ENCODE results near the gene PHLDB1. TPM values are rescaled to one million over a fixed set of nuclear protein-coding genes. Genes with fewer than 3 reads are reported as not detected.
"Not testable (repeated sequence)": the region's sequence is repeated elsewhere in the genome, so short reads cannot be mapped to it uniquely, and the experiment has no call there.

The PHLDB1 gene
- total RNA-seq, 4 donors from 2014 or later, result 48.7 to 117 (median 77.3) TPM

GRCh38 chr11:118678908-118679307 lies 71.5 kb downstream of the PHLDB1 start:
- H3K36me3 ChIP-seq, H3K9me3 ChIP-seq, H3K27me3 ChIP-seq, H3K27ac ChIP-seq, H3K4me3 ChIP-seq, H3K4me1 ChIP-seq: not testable (repeated sequence)
- WGBS, result 46% methylated on average over 11 of the region's 11 CpGs
- DNase-seq (ENCODE audit: low spot score in 2 of 2), result peak in 1 of 2 donors; percentile 74
- TF ChIP-seq, protein P1, sequence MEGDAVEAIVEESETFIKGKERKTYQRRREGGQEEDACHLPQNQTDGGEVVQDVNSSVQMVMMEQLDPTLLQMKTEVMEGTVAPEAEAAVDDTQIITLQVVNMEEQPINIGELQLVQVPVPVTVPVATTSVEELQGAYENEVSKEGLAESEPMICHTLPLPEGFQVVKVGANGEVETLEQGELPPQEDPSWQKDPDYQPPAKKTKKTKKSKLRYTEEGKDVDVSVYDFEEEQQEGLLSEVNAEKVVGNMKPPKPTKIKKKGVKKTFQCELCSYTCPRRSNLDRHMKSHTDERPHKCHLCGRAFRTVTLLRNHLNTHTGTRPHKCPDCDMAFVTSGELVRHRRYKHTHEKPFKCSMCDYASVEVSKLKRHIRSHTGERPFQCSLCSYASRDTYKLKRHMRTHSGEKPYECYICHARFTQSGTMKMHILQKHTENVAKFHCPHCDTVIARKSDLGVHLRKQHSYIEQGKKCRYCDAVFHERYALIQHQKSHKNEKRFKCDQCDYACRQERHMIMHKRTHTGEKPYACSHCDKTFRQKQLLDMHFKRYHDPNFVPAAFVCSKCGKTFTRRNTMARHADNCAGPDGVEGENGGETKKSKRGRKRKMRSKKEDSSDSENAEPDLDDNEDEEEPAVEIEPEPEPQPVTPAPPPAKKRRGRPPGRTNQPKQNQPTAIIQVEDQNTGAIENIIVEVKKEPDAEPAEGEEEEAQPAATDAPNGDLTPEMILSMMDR (IDR thresholded peaks at IDR 0.05), result peak in 1 of 2 donors; percentile 8

GRCh38 chr11:118679483-118679882 lies 72.1 kb downstream of the PHLDB1 start, which contains the start of gene TREH:
TREH (minus strand) TSS chr11:118679650; CDS start chr11:118679627, 23 bp downstream.
- H3K9me3 ChIP-seq, result no peaks in the 10 kb centered on the region
- TF ChIP-seq, protein P1 (IDR thresholded peaks at IDR 0.05), result no peak
- TF ChIP-seq POLR2AphosphoS5 (IDR thresholded peaks at IDR 0.05) (no peak), EP300 (IDR thresholded peaks at IDR 0.05) (no peak), POLR2A (IDR thresholded peaks at IDR 0.05) (no peak)
- H3K27ac ChIP-seq, result no peak within 1 kb of the TSS
- H3K27me3 ChIP-seq, result no peaks in the 10 kb centered on the region
- H3K4me1 ChIP-seq, result peaks cover 9% of the 10 kb centered on the region
- DNase-seq (ENCODE audit: low spot score in 2 of 2), result peak in 1 of 2 donors; percentile 70
- 82% methylated on average over 5 of the region's 5 CpGs for whole genome bisulfite sequencing
- H3K4me3 ChIP-seq, result no peak within 1 kb of the TSS
- H3K36me3 ChIP-seq, result no peaks in the 10 kb centered on the region

DNA sequence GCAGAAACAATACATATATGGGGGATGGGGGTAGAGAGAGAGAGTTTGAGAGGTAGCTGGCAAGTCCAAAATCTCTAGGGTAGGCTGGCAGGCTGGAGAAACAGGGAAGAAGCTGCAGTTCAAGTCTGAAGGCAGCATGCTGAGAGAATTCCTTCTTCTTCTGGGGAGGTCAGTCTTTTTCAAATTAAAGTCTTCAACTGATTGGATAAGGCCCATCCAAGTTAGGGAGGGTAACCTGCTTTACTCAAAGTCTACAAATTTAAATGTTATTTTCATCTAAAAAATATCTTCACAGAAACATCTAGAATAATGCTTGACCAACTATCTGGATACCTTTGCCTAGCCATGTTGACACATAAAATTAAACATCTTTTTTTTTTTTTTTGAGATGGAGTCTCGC lies 75.0 kb downstream of the PHLDB1 start:
- TF ChIP-seq POLR2AphosphoS5 (IDR thresholded peaks at IDR 0.05) (no peak), EP300 (IDR thresholded peaks at IDR 0.05) (no peak), POLR2A (IDR thresholded peaks at IDR 0.05) (no peak)
- TF ChIP-seq, protein P1 (IDR thresholded peaks at IDR 0.05), result no peak
- 100% methylated on average over 1 of the region's 1 CpG for whole genome bisulfite sequencing
- Histone ChIP-seq H3K36me3 (no peaks in the 10 kb centered on the region), H3K9me3 (no peaks in the 10 kb centered on the region), H3K4me3 (no peak overlapping the region), H3K27ac (no peak overlapping the region), H3K4me1 (peaks cover 9% of the 10 kb centered on the region), H3K27me3 (no peaks in the 10 kb centered on the region)
- no peak for DNase-seq (ENCODE audit: low spot score in 2 of 2)

DNA sequence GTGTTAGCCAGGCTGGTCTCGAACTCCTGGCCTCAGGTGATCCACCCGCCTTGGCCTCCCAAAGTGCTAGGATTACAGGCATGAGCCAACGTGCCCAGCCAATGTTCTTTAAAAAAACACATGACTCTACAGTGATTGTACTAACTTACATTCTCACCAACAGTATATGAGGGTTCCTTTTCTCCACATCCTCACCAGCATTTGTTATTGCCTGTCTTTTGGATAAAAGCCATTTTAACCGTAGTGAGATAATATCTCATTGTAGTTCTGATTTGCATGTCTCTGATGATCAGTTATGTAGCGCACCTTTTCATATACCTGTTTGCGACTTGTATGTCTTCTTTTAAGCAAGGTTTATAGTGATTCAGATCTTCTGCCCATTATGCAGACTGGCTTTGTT lies 75.5 kb downstream of the PHLDB1 start:
- not testable (repeated sequence) for H3K27me3 ChIP-seq; DNase-seq (ENCODE audit: low spot score in 2 of 2); H3K36me3 ChIP-seq; H3K27ac ChIP-seq; H3K4me3 ChIP-seq; H3K9me3 ChIP-seq; H3K4me1 ChIP-seq
- 45% methylated on average over 6 of the region's 6 CpGs for WGBS

DNA sequence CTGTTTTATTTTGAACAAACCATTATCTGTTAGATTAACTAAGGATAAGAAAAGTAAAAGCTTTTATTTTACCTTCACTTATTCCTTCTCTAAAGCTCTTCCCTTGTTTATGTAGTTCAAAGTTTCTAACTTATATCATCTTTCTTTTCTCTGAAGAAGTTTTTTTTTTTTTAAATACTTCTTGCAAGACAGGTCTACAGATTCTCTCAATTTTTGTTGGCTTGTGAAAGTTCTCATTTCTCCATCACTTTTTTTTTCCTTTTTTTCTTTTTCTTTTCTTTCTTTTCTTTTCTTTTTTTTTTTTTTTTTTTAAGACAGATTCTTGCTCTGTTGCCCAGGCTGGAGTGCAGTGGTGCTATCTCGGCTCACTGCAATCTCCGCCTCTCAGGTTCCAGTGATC lies 76.8 kb downstream of the PHLDB1 start:
- no peak overlapping the region for H3K27ac ChIP-seq
- H3K27me3 ChIP-seq, result no peaks in the 10 kb centered on the region
- TF ChIP-seq POLR2A (IDR thresholded peaks at IDR 0.05) (no peak), POLR2AphosphoS5 (IDR thresholded peaks at IDR 0.05) (no peak)
- TF ChIP-seq, protein P1 (IDR thresholded peaks at IDR 0.05), result no peak
- H3K9me3 ChIP-seq, result no peaks in the 10 kb centered on the region
- H3K4me1 ChIP-seq, result peaks cover 6% of the 10 kb centered on the region
- H3K4me3 ChIP-seq, result no peak overlapping the region
- DNase-seq (ENCODE audit: low spot score in 2 of 2), result no peak
- H3K36me3 ChIP-seq, result no peaks in the 10 kb centered on the region
- WGBS, result 97% methylated on average over 2 of the region's 2 CpGs

- H3K4me1 ChIP-seq, result peaks cover 32% of the 10 kb centered on the region
- DNase-seq (ENCODE audit: low spot score in 2 of 2), result no peak
- no peaks in the 10 kb centered on the region for H3K9me3 ChIP-seq
- H3K36me3 ChIP-seq, result no peaks in the 10 kb centered on the region
- H3K27me3 ChIP-seq, result no peaks in the 10 kb centered on the region
- no peak overlapping the region for H3K27ac ChIP-seq
- WGBS, result 86% methylated on average over 5 of the region's 5 CpGs
- no peak overlapping the region for H3K4me3 ChIP-seq
- TF ChIP-seq POLR2A (IDR thresholded peaks at IDR 0.05), result no peak
- TF ChIP-seq EP300 (IDR thresholded peaks at IDR 0.05), result no peak
- TF ChIP-seq, protein P1 (IDR thresholded peaks at IDR 0.05), result no peak
- TF ChIP-seq POLR2AphosphoS5 (IDR thresholded peaks at IDR 0.05), result no peak
Observed at GRCh38 chr11:118687906-118688305, 80.5 kb downstream of the PHLDB1 start.

DNA sequence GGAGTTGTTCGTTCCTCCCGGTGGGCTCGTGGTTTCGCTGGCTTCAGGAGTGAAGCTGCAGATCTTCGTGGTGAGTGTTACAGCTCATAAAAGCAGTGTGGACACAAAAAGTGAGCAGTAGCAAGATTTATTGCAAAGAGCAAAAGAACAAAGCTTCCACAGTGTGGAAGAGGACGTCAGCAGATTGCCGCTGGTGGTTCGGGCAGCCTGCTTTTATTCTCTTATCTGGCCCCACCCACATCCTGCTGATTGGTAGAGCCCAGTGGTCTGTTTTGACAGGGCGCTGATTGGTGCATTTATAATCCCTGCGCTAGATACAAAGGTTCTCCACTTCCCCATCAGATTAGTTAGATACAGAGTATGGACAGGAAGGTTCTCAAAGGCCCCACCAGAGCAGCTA lies 80.9 kb downstream of the PHLDB1 start:
- H3K4me1 ChIP-seq, result peaks cover 32% of the 10 kb centered on the region
- 71% methylated on average over 10 of the region's 10 CpGs for WGBS
- not testable (repeated sequence) for H3K9me3 ChIP-seq; H3K27ac ChIP-seq; H3K4me3 ChIP-seq; H3K27me3 ChIP-seq; DNase-seq (ENCODE audit: low spot score in 2 of 2); H3K36me3 ChIP-seq
